T-cell (primary cell): Measurements from ENCODE around the gene LYL1. TPM values are rescaled to one million over a fixed set of nuclear protein-coding genes. Genes with fewer than 3 reads are reported as not detected.

ENCODE experiments used
- ATAC-seq, 4 experiments: fragments of 200-7000 bp in 3 of 4; fragments of 150-1000 bp in 1 of 4; cut with Tn5 transposase; replicated peaks in 1 of 4; 1 replicate in 3 of 4; 2 replicates in 1 of 4; pipeline ENCODE4 v1.10.0; 2021; ENCODE audit warnings: moderate library complexity in 3 of 4, mild to moderate bottlenecking in 2 of 4, moderate number of reproducible peaks in 1 of 4
- CTCF ChIA-PET, 2 donors: fragments of 300-600 bp; sonication (Branson Sonifier 250); formaldehyde crosslinking; loops; one replicate each; lab custom pipeline; 2022; ENCODE audit warnings: antibody characterized with exemption in 2 of 2; lab: Charles Lee
- POLR2A ChIA-PET, 2 donors: fragments of 300-600 bp; sonication (Branson Sonifier 250); formaldehyde crosslinking; loops; one replicate each; lab custom pipeline; 2022; ENCODE audit warnings: antibody characterized with exemption in 2 of 2; lab: Charles Lee
- DNase-seq, 35 experiments: peaks; one replicate each; pipeline versions ENCODE4 v3.0.0 to v3.0.0-alpha.2; 2013 to 2023
- H3K27ac ChIP-seq: one replicate; pipeline ENCODE4 v1.5.1; 2013; ENCODE audit warnings: low read length
- H3K27me3 ChIP-seq, 2 experiments: replicated peaks in 1 of 2; 1 replicate in 1 of 2; 2 replicates in 1 of 2; pipeline versions ENCODE4 v1.6.1 to v1.7.0; 2013; ENCODE audit warnings: low read length in 1 of 2, mixed read lengths in 1 of 2; ENCODE audit not compliant: control insufficient read depth in 2 of 2, insufficient read depth in 2 of 2; ENCODE audit errors: extremely low read depth in 1 of 2
- H3K36me3 ChIP-seq, 2 donors: 1 replicate in 1 of 2; 2 replicates in 1 of 2; pipeline versions ENCODE4 v1.6.1 to v1.7.0; 2013; ENCODE audit warnings: low read length in 1 of 2; ENCODE audit not compliant: control insufficient read depth in 2 of 2, insufficient read depth in 1 of 2; ENCODE audit errors: extremely low read depth in 1 of 2
- H3K4me1 ChIP-seq, 2 experiments: 1 replicate in 1 of 2; 2 replicates in 1 of 2; pipeline versions ENCODE4 v1.6.1 to v1.7.0; 2013; ENCODE audit warnings: low read length in 2 of 2, mixed read lengths in 1 of 2; ENCODE audit not compliant: insufficient read depth in 2 of 2, control insufficient read depth in 1 of 2; ENCODE audit errors: extremely low read depth in 1 of 2
- H3K4me3 ChIP-seq, 2 donors: 1 replicate in 1 of 2; 2 replicates in 1 of 2; pipeline versions ENCODE4 v1.5.1 to v1.7.0; 2013; ENCODE audit warnings: mild to moderate bottlenecking in 2 of 2, low read length in 1 of 2, moderate library complexity in 1 of 2; ENCODE audit not compliant: control insufficient read depth in 1 of 2; ENCODE audit errors: extremely low read depth in 1 of 2
- H3K9me3 ChIP-seq: 2 replicates; pipeline ENCODE4 v1.7.0; 2013
- H3K27ac Mint-ChIP-seq, 2 donors: one replicate each; pipeline ENCODE4 v1.8.0; 2020 to 2021; ENCODE audit warnings: mild to moderate bottlenecking in 2 of 2, mixed read lengths in 2 of 2
- H3K27me3 Mint-ChIP-seq, 2 donors: one replicate each; pipeline ENCODE4 v1.8.0; 2021 to 2022; ENCODE audit warnings: mixed read lengths in 2 of 2
- H3K36me3 Mint-ChIP-seq: one replicate; pipeline ENCODE4 v1.8.0; 2021; ENCODE audit warnings: mixed read lengths
- H3K4me1 Mint-ChIP-seq, 3 donors: one replicate each; pipeline ENCODE4 v1.8.0; 2020 to 2022; ENCODE audit warnings: mixed read lengths in 3 of 3, mild to moderate bottlenecking in 1 of 3
- H3K4me3 Mint-ChIP-seq, 3 donors: one replicate each; pipeline ENCODE4 v1.8.0; 2020 to 2022; ENCODE audit warnings: mild to moderate bottlenecking in 3 of 3, mixed read lengths in 3 of 3, moderate library complexity in 3 of 3
- H3K9me3 Mint-ChIP-seq, 3 donors: one replicate each; pipeline ENCODE4 v1.8.0; 2020 to 2022; ENCODE audit warnings: mixed read lengths in 3 of 3
- WGBS: methylation state at CpG from one replicate; pipeline ENCODE4 v1.1.5; 2013; ENCODE audit warnings: missing lambda C conversion rate; ENCODE audit not compliant: insufficient coverage; 5-methylcytosine and 5-hydroxymethylcytosine counted together
- total RNA-seq, 35 experiments: library from RNA in 6 of 35; stranded (reverse) in 6 of 35; fragments of 120-200 nt in 1 of 35; gene quantifications; one replicate each; pipeline versions ENCODE4 v1.2.1 to v1.2.4 and lab custom pipeline; 2013 to 2026

Gene LYL1
- total RNA-seq, 5 donors from 2014 or later (not counting 1 experiment from before 2014, with no cell fraction given): 3.4 to 20.6 (median 15.4) TPM

- peak overlapping the region in 2 of 3 donors; percentile 6 to 15 for H3K4me3 Mint-ChIP-seq
- WGBS: 38% methylated on average over 8 of the region's 8 CpGs
- Histone ChIP-seq H3K27me3 (no peaks in the 10 kb centered on the region), H3K4me1 (peaks cover 0 to 28% of the 10 kb centered on the region in 2 experiments), H3K27ac (peak overlapping the region; percentile 28), H3K9me3 (no peaks in the 10 kb centered on the region), H3K36me3 (peaks cover 11 to 22% of the 10 kb centered on the region in 2 donors), H3K4me3 (no peak overlapping the region)
- H3K36me3 Mint-ChIP-seq: peaks cover 10% of the 10 kb centered on the region
- H3K9me3 Mint-ChIP-seq: no peaks in the 10 kb centered on the region
- no peaks in the 10 kb centered on the region for H3K27me3 Mint-ChIP-seq
- ChIA-PET CTCF (interaction anchor here (0.6 to 1.5 kb wide), 6 partner anchors 13 to 455 kb away, joined by 3 read pairs; no protein-coding TSS in a partner anchor), POLR2A (no interaction called here)
- DNase-seq (peak in 20 of 35 experiments; percentile 16 to 56 (median 34)), ATAC-seq (peak; percentile 86 to 92 (median 90))
- peaks cover 29 to 41% (median 35%) of the 10 kb centered on the region in 3 donors for H3K4me1 Mint-ChIP-seq
- peak overlapping the region; percentile 77 to 88 for H3K27ac Mint-ChIP-seq
Measured at GRCh38 chr19:13132471-13133180, 30.0 kb upstream of the LYL1 start.

- DNase-seq (no peak), ATAC-seq (no peak)
- Mint-ChIP-seq H3K36me3 (no peaks in the 10 kb centered on the region), H3K27ac (peak overlapping the region in 1 of 2 donors; percentile 85), H3K9me3 (no peaks in the 10 kb centered on the region), H3K4me1 (peaks cover 31 to 42% (median 35%) of the 10 kb centered on the region in 3 donors), H3K4me3 (no peak overlapping the region), H3K27me3 (no peaks in the 10 kb centered on the region)
- WGBS: 95% methylated on average over 3 of the region's 3 CpGs
- Histone ChIP-seq H3K4me3 (no peak overlapping the region), H3K36me3 (peaks cover 3 to 6% of the 10 kb centered on the region in 2 donors), H3K4me1 (peaks cover 0 to 28% of the 10 kb centered on the region in 2 experiments), H3K27ac (no peak overlapping the region), H3K27me3 (no peaks in the 10 kb centered on the region), H3K9me3 (no peaks in the 10 kb centered on the region)
- ChIA-PET POLR2A (no interaction called here), CTCF (interaction anchor here in 1 of 2 donors (0.6 to 0.7 kb wide), 2 partner anchors 234 to 886 kb away, joined by 5 to 8 read pairs; no protein-coding TSS in a partner anchor)
Measured at GRCh38 chr19:13130886-13131490, 28.3 kb upstream of the LYL1 start.

- no peaks in the 10 kb centered on the region for H3K36me3 Mint-ChIP-seq
- H3K27ac Mint-ChIP-seq: no peak overlapping the region
- POLR2A ChIA-PET: no interaction called here
Measured at GRCh38 chr19:13129384-13129783, 26.7 kb upstream of the LYL1 start.

GRCh38 chr19:13128583-13128982 is 25.9 kb upstream of the LYL1 start:
- WGBS: no CpG with 5 or more reads among the region's 1 CpG
- Mint-ChIP-seq H3K27me3 (no peaks in the 10 kb centered on the region), H3K36me3 (no peaks in the 10 kb centered on the region), H3K4me3 (no peak overlapping the region), H3K9me3 (no peaks in the 10 kb centered on the region), H3K27ac (peak overlapping the region in 1 of 2 donors; percentile 15), H3K4me1 (peaks cover 30 to 37% (median 33%) of the 10 kb centered on the region in 3 donors)
- ATAC-seq: no peak
- Histone ChIP-seq H3K36me3 (peaks cover 2 to 3% of the 10 kb centered on the region in 2 donors), H3K4me3 (no peak overlapping the region), H3K27ac (no peak overlapping the region), H3K4me1 (peaks cover 0 to 27% of the 10 kb centered on the region in 2 experiments), H3K27me3 (no peaks in the 10 kb centered on the region), H3K9me3 (no peaks in the 10 kb centered on the region)
- no peak for DNase-seq
- POLR2A ChIA-PET: no interaction called here
- CTCF ChIA-PET: no interaction called here

More at GRCh38 chr19:13129384-13129783, 26.7 kb upstream of the LYL1 start:
- Mint-ChIP-seq H3K4me1 (peaks cover 29 to 42% (median 35%) of the 10 kb centered on the region in 3 donors), H3K9me3 (no peaks in the 10 kb centered on the region), H3K27me3 (no peaks in the 10 kb centered on the region), H3K4me3 (no peak overlapping the region)
- DNase-seq (no peak), ATAC-seq (no peak)
- WGBS: 100% methylated on average over 2 of the region's 9 CpGs
- H3K4me3 ChIP-seq: no peak overlapping the region
- H3K4me1 ChIP-seq: peaks cover 0 to 28% of the 10 kb centered on the region in 2 experiments
- CTCF ChIA-PET: no interaction called here
- H3K9me3 ChIP-seq: no peaks in the 10 kb centered on the region
- no peaks in the 10 kb centered on the region for H3K27me3 ChIP-seq
- H3K36me3 ChIP-seq: peaks cover 0 to 2% of the 10 kb centered on the region in 2 donors
- H3K27ac ChIP-seq: no peak overlapping the region

- WGBS: 96% methylated on average over 4 of the region's 6 CpGs
- POLR2A ChIA-PET: no interaction called here
- Mint-ChIP-seq H3K9me3 (no peaks in the 10 kb centered on the region), H3K4me3 (no peak overlapping the region), H3K27me3 (no peaks in the 10 kb centered on the region), H3K27ac (no peak overlapping the region), H3K4me1 (peaks cover 27 to 35% (median 30%) of the 10 kb centered on the region in 3 donors), H3K36me3 (no peaks in the 10 kb centered on the region)
- DNase-seq (no peak), ATAC-seq (no peak)
- no peak overlapping the region for H3K4me3 ChIP-seq
- H3K27me3 ChIP-seq: no peaks in the 10 kb centered on the region
- H3K4me1 ChIP-seq: peaks cover 0 to 22% of the 10 kb centered on the region in 2 experiments
- no peaks in the 10 kb centered on the region for H3K9me3 ChIP-seq
- H3K36me3 ChIP-seq: peaks cover 2 to 3% of the 10 kb centered on the region in 2 donors
- CTCF ChIA-PET: interaction anchor here in 1 of 2 donors (0.6 kb wide), 1 partner anchor 130 kb away, joined by 3 read pairs; no protein-coding TSS in a partner anchor
- no peak overlapping the region for H3K27ac ChIP-seq
Measured at GRCh38 chr19:13127811-13128575, 25.3 kb upstream of the LYL1 start.

- Mint-ChIP-seq H3K4me1 (peaks cover 27 to 37% (median 32%) of the 10 kb centered on the region in 3 donors), H3K4me3 (no peak overlapping the region), H3K27me3 (no peaks in the 10 kb centered on the region), H3K36me3 (no peaks in the 10 kb centered on the region), H3K27ac (no peak overlapping the region), H3K9me3 (no peaks in the 10 kb centered on the region)
- Histone ChIP-seq H3K27me3 (no peaks in the 10 kb centered on the region), H3K4me3 (no peak overlapping the region), H3K27ac (no peak overlapping the region), H3K36me3 (peaks cover 2 to 4% of the 10 kb centered on the region in 2 donors), H3K9me3 (no peaks in the 10 kb centered on the region), H3K4me1 (peaks cover 0 to 19% of the 10 kb centered on the region in 2 experiments)
- CTCF ChIA-PET: interaction anchor here in 1 of 2 donors (0.5 kb wide), 1 partner anchor 79 kb away, joined by 3 read pairs; no protein-coding TSS in a partner anchor
- no peak for ATAC-seq
- DNase-seq: no peak
- POLR2A ChIA-PET: no interaction called here
- WGBS: no CpG with 5 or more reads among the region's 9 CpGs
Measured at GRCh38 chr19:13127051-13127450, 24.4 kb upstream of the LYL1 start.
